GM18498 (cell line): ENCODE results near the gene C2orf74.

Experiments used
- ATAC-seq: cut with Tn5 transposase; IDR thresholded peaks from one replicate; pipeline ENCODE4 v1.9.1; 2021; ENCODE audit warnings: mild to moderate bottlenecking, moderate library complexity; ENCODE audit not compliant: unreplicated experiment

The C2orf74 gene

DNA sequence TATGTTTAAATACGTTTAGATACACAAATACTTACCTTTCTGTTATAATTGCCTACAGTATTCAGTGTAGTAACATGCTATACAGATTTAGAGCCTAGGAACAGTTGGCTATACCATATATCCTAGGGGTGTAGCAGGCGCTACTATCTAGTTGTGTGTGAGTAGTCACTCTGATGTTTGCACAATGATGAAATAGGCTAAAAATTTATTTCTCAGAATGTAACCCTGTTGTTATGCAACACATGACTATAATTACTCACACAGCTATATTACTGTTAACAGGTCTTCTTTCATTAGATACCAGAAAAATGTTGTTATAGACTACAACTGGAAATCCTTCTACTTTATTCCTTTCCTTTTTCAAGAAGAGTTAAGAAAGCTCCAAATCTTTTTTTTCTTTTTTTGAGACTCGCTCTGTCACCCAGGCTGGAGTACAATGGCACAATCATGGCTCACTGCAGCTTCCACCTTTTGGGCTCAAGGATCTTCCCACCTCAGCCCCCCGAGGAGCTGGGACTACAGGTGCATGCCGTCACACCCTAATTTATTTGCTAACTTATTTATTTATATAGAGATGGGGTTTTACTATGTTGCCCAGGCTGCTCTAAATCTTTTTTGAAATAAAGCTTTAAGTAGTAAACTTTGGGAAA lies 48.5 kb downstream of the C2orf74 start:
- no peak for ATAC-seq

DNA sequence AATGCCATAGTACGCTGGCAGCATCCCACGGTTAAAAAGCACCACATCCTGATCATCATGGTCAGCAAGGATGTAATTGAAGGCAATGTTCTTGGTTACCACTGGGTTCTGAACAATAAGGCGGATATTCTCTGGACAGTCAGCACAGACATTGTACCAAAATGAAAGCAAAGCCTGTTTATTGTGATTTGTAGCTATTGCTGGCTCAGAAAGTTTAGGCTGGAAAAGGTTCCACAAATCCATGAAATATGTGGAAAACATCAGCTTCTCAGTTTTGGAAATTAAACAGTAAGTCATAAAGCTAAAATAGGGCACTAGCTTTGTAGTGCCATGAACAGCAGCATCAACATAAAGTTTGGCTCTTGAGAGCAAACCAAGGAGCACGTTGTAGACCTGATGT lies 52.2 kb downstream of the C2orf74 start:
- no peak for ATAC-seq
